SU-DHL-6 (cell line): ENCODE data around the gene CCDC73.

Experiments
- H2AFZ ChIP-seq: fragments of 200-600 bp; sonication (generic); 2 replicates; pipeline ENCODE4 v1.6.1; 2014; ENCODE audit warnings: low read depth, mild to moderate bottlenecking, moderate library complexity, mixed read lengths, antibody characterized with exemption, low read length; ENCODE audit not compliant: severe bottlenecking
- H3F3A ChIP-seq: fragments of 200-600 bp; shearing (Covaris generic); 2 replicates; pipeline ENCODE4 v1.6.0; 2016; ENCODE audit warnings: antibody characterized with exemption, mild to moderate bottlenecking; ENCODE audit not compliant: insufficient read depth
- H3K27ac ChIP-seq: fragments of 200-600 bp; sonication (generic); 2 replicates; pipeline ENCODE4 v1.5.1; 2016; ENCODE audit warnings: low read depth, mild to moderate bottlenecking, low read length, moderate library complexity, mixed read lengths
- H3K27me3 ChIP-seq: fragments of 200-600 bp; sonication (generic), shearing (Covaris generic); 2 replicates; pipeline ENCODE4 v1.6.0; 2014; ENCODE audit warnings: mild to moderate bottlenecking, low read length
- H3K36me3 ChIP-seq: fragments of 200-600 bp; sonication (generic); 2 replicates; pipeline ENCODE4 v1.6.1; 2014; ENCODE audit warnings: mild to moderate bottlenecking, low read length, mixed read lengths
- H3K4me2 ChIP-seq: fragments of 300-600, 200-600 bp; shearing (Covaris generic), sonication (generic); 2 replicates; pipeline ENCODE4 v1.6.0; 2014; ENCODE audit warnings: low read length, low read depth, mild to moderate bottlenecking; ENCODE audit not compliant: poor library complexity, severe bottlenecking
- H3K4me3 ChIP-seq: fragments of 200-600 bp; sonication (generic); 2 replicates; pipeline ENCODE4 v1.5.1; 2014; ENCODE audit warnings: antibody characterized with exemption, low read length, mild to moderate bottlenecking, mixed read lengths; ENCODE audit not compliant: insufficient read depth, poor library complexity, severe bottlenecking
- H3K79me2 ChIP-seq: fragments of 200-600 bp; sonication (generic); 2 replicates; pipeline ENCODE4 v1.6.1; 2014; ENCODE audit warnings: mild to moderate bottlenecking, low read length, moderate library complexity; ENCODE audit not compliant: insufficient read depth
- H3K9ac ChIP-seq: fragments of 200-600 bp; sonication (generic); 2 replicates; pipeline ENCODE4 v1.7.0; 2014; ENCODE audit warnings: mild to moderate bottlenecking, low read length
- H3K9me2 ChIP-seq: fragments of 200-600 bp; sonication (generic); replicated peaks from 2 replicates; pipeline ENCODE4 v1.6.1; 2014; ENCODE audit warnings: low read length; ENCODE audit not compliant: insufficient read depth
- H3K9me3 ChIP-seq: fragments of 200-600 bp; sonication (generic); 2 replicates; pipeline ENCODE4 v1.6.1; 2014; ENCODE audit warnings: low read length, mixed read lengths; ENCODE audit not compliant: insufficient read depth
- H4K20me1 ChIP-seq: fragments of 200-600 bp; sonication (generic); 2 replicates; pipeline ENCODE4 v1.6.1; 2014; ENCODE audit warnings: low read depth, mild to moderate bottlenecking, antibody characterized with exemption, low read length, moderate library complexity, mixed read lengths
- EZH2phosphoT487 ChIP-seq: fragments of 200-600 bp; sonication (generic), shearing (Covaris generic); conservative IDR thresholded peaks from 2 replicates; pipeline ENCODE4 v1.6.1; 2018; ENCODE audit warnings: mild to moderate bottlenecking, antibody characterized with exemption, low read length, moderate library complexity, mixed read lengths
- TF ChIP-seq, protein P1 (sequence below): fragments of 200-600 bp; sonication (generic); IDR thresholded peaks from one replicate; pipeline ENCODE4 v1.5.1; 2017; ENCODE audit warnings: antibody characterized with exemption, mild to moderate bottlenecking, low read length, moderate library complexity; ENCODE audit not compliant: insufficient read depth, poor library complexity, severe bottlenecking

Gene CCDC73

DNA sequence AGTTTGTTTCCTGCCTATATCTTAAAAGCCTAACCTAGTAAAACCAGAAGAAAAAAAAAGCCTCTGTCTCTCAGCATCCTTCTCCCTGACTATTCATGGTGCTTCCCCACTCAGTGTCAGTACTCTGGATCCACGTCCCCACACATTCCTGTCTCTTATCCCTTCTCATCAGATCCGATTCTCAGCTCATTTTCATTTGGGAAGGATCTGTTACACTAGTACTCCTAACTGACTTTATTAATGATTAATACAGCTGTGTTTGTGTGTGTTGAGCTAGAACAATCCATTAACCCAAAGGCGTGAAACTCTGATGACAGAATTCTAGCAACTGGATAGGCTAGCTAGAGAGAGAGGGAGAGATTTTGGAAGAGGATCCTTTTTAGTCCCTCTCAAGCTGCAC is 36.8 kb upstream of the CCDC73 start:
- Histone ChIP-seq H3K9me2 (no peaks in the 10 kb centered on the region), H3F3A (no peaks in the 10 kb centered on the region), H3K27me3 (no peaks in the 10 kb centered on the region), H3K9me3 (no peaks in the 10 kb centered on the region), H4K20me1 (no peaks in the 10 kb centered on the region), H3K4me3 (no peak overlapping the region), H3K9ac (no peak overlapping the region), H2AFZ (no peak overlapping the region), H3K4me2 (no peak overlapping the region), H3K27ac (no peak overlapping the region), H3K79me2 (no peaks in the 10 kb centered on the region), H3K36me3 (no peaks in the 10 kb centered on the region)
- TF ChIP-seq, protein P1, sequence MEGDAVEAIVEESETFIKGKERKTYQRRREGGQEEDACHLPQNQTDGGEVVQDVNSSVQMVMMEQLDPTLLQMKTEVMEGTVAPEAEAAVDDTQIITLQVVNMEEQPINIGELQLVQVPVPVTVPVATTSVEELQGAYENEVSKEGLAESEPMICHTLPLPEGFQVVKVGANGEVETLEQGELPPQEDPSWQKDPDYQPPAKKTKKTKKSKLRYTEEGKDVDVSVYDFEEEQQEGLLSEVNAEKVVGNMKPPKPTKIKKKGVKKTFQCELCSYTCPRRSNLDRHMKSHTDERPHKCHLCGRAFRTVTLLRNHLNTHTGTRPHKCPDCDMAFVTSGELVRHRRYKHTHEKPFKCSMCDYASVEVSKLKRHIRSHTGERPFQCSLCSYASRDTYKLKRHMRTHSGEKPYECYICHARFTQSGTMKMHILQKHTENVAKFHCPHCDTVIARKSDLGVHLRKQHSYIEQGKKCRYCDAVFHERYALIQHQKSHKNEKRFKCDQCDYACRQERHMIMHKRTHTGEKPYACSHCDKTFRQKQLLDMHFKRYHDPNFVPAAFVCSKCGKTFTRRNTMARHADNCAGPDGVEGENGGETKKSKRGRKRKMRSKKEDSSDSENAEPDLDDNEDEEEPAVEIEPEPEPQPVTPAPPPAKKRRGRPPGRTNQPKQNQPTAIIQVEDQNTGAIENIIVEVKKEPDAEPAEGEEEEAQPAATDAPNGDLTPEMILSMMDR: no peak
- TF ChIP-seq EZH2phosphoT487: no peak

DNA sequence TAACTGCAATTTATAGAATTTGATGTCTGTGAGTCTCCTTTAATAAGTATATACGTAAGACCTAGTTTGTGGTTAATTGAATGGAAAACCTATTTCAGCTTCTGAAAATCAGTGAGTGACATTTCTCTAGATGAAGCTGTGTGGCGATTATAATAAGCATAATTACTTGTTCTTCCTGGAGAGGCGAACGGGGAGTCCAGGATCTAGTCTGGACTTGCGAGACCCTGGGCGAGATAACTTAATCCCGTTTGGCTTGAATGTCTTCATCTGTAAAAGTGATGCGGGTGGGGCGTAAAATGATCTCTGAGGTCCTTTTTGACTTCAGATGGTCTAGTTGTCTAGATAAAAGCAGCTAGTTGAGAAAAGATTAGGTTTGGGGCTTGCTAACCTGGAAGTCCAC is 36.3 kb upstream of the CCDC73 start:
- Histone ChIP-seq H3K4me3 (no peak overlapping the region), H4K20me1 (no peaks in the 10 kb centered on the region), H3K9me3 (no peaks in the 10 kb centered on the region), H3K9me2 (no peaks in the 10 kb centered on the region), H3K79me2 (no peaks in the 10 kb centered on the region), H3K27ac (no peak overlapping the region), H3F3A (no peaks in the 10 kb centered on the region), H2AFZ (no peak overlapping the region), H3K36me3 (no peaks in the 10 kb centered on the region), H3K4me2 (no peak overlapping the region), H3K9ac (no peak overlapping the region), H3K27me3 (no peaks in the 10 kb centered on the region)
- no peak for TF ChIP-seq EZH2phosphoT487
- TF ChIP-seq, protein P1: no peak

DNA sequence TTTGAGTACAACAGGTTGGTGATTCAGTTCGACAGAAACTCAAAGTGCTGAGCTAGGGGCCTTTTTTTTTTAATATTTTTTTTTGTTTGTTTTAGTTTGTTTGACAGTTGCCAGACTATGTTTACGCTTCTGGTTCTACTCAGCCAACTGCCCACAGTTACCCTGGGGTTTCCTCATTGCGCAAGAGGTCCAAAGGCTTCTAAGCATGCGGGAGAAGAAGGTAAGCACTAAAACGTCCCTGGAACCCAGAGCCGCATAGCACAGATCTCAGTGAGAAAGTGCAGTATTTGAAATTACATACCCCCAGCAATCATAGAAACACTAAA is 35.9 kb upstream of the CCDC73 start:
- H3K9me3 ChIP-seq: no peaks in the 10 kb centered on the region
- H3K27ac ChIP-seq: no peak overlapping the region
- H3K4me2 ChIP-seq: no peak overlapping the region
- no peaks in the 10 kb centered on the region for H3K9me2 ChIP-seq
- H3K27me3 ChIP-seq: no peaks in the 10 kb centered on the region
- H3K9ac ChIP-seq: no peak overlapping the region
- H3K36me3 ChIP-seq: no peaks in the 10 kb centered on the region
- no peaks in the 10 kb centered on the region for H3K79me2 ChIP-seq
- no peaks in the 10 kb centered on the region for H4K20me1 ChIP-seq
- TF ChIP-seq, protein P1: no peak
- no peak for TF ChIP-seq EZH2phosphoT487
- no peak overlapping the region for H2AFZ ChIP-seq
- no peak overlapping the region for H3K4me3 ChIP-seq
- no peaks in the 10 kb centered on the region for H3F3A ChIP-seq
